Measurements from ENCODE around the gene KRT2. TPM values are rescaled to one million over a fixed set of nuclear protein-coding genes. Genes with fewer than 3 reads are reported as not detected.

Gene KRT2
- total RNA-seq, 1 donor from 2014 or later, result not detected

- H3K36me3 Mint-ChIP-seq (ENCODE audit: low read depth), result no peaks in the 10 kb centered on the region
- H3K4me1 Mint-ChIP-seq, result no peaks in the 10 kb centered on the region
- no peak overlapping the region for H3K4me3 Mint-ChIP-seq
- peaks cover 58% of the 10 kb centered on the region for H3K27me3 Mint-ChIP-seq (ENCODE audit: low read depth)
- H3K9me3 Mint-ChIP-seq, result no peaks in the 10 kb centered on the region
- no peak for DNase-seq (ENCODE audit: low read depth, low spot score)
- TF ChIP-seq, protein P1, sequence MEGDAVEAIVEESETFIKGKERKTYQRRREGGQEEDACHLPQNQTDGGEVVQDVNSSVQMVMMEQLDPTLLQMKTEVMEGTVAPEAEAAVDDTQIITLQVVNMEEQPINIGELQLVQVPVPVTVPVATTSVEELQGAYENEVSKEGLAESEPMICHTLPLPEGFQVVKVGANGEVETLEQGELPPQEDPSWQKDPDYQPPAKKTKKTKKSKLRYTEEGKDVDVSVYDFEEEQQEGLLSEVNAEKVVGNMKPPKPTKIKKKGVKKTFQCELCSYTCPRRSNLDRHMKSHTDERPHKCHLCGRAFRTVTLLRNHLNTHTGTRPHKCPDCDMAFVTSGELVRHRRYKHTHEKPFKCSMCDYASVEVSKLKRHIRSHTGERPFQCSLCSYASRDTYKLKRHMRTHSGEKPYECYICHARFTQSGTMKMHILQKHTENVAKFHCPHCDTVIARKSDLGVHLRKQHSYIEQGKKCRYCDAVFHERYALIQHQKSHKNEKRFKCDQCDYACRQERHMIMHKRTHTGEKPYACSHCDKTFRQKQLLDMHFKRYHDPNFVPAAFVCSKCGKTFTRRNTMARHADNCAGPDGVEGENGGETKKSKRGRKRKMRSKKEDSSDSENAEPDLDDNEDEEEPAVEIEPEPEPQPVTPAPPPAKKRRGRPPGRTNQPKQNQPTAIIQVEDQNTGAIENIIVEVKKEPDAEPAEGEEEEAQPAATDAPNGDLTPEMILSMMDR (conservative IDR thresholded peaks at IDR 0.05), result no peak
- no peak overlapping the region for H3K27ac Mint-ChIP-seq (ENCODE audit: unreplicated experiment)
These were observed 43.0 kb downstream of the KRT2 start for GRCh38 chr12:52608826-52609630.

DNA sequence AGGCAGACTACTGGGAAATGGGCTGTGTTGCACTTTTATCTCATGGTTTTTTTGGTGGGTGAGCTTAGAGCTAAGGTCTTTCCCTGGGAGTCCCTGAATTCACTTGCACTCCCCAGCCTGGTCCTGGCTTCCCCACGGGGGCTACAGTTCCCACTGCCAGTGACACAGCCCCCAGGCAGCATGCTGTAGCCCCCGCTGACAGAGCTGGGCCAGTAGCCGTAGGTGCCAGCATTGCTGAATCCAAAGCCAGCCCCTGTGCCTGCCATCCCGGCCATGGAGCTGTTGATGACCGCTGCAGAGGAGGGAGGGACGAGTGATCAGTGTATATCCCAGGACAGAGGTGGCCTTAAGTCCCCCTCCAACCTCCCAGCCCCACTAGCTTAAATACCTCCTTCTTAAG is 43.9 kb downstream of the KRT2 start:
- H3K36me3 Mint-ChIP-seq (ENCODE audit: low read depth), result no peaks in the 10 kb centered on the region
- no peaks in the 10 kb centered on the region for H3K9me3 Mint-ChIP-seq
- H3K4me3 Mint-ChIP-seq, result no peak overlapping the region
- H3K4me1 Mint-ChIP-seq, result no peaks in the 10 kb centered on the region
- DNase-seq (ENCODE audit: low read depth, low spot score), result no peak
- peaks cover 60% of the 10 kb centered on the region for H3K27me3 Mint-ChIP-seq (ENCODE audit: low read depth)
- no peak overlapping the region for H3K27ac Mint-ChIP-seq (ENCODE audit: unreplicated experiment)
- TF ChIP-seq, protein P1 (conservative IDR thresholded peaks at IDR 0.05), result no peak

DNA sequence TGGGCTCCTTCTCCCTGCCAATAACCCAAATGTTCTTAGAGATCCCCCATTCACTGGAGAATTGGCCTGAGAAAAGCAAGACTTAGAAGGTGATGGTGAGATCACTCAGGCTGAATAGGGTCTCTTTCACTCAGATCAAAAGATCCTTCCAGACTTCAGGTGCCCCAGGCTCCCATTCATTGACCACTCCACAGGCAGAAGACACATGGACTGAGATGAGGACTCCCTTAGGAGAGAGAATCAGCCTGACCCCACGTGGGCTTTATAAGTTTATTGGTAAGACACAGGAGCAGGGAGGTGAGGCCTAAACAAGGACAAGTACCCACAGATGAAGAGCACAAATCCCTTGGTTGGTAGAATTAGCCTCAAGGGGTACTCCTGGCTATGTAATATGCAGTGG is 44.7 kb downstream of the KRT2 start:
- no peak overlapping the region for H3K27ac Mint-ChIP-seq (ENCODE audit: unreplicated experiment)
- TF ChIP-seq, protein P1 (conservative IDR thresholded peaks at IDR 0.05), result no peak
- H3K4me1 Mint-ChIP-seq, result no peaks in the 10 kb centered on the region
- H3K27me3 Mint-ChIP-seq (ENCODE audit: low read depth), result peaks cover 54% of the 10 kb centered on the region
- no peaks in the 10 kb centered on the region for H3K36me3 Mint-ChIP-seq (ENCODE audit: low read depth)
- H3K9me3 Mint-ChIP-seq, result no peaks in the 10 kb centered on the region
- H3K4me3 Mint-ChIP-seq, result no peak overlapping the region
- no peak for DNase-seq (ENCODE audit: low read depth, low spot score)

- no peak overlapping the region for H3K4me3 Mint-ChIP-seq
- no peaks in the 10 kb centered on the region for H3K36me3 Mint-ChIP-seq (ENCODE audit: low read depth)
- no peak for DNase-seq (ENCODE audit: low read depth, low spot score)
- no peaks in the 10 kb centered on the region for H3K4me1 Mint-ChIP-seq
- H3K9me3 Mint-ChIP-seq, result no peaks in the 10 kb centered on the region
- TF ChIP-seq, protein P1 (conservative IDR thresholded peaks at IDR 0.05), result no peak
- peaks cover 51% of the 10 kb centered on the region for H3K27me3 Mint-ChIP-seq (ENCODE audit: low read depth)
- no peak overlapping the region for H3K27ac Mint-ChIP-seq (ENCODE audit: unreplicated experiment)
These were observed 45.3 kb downstream of the KRT2 start for GRCh38 chr12:52606581-52607218.

DNA sequence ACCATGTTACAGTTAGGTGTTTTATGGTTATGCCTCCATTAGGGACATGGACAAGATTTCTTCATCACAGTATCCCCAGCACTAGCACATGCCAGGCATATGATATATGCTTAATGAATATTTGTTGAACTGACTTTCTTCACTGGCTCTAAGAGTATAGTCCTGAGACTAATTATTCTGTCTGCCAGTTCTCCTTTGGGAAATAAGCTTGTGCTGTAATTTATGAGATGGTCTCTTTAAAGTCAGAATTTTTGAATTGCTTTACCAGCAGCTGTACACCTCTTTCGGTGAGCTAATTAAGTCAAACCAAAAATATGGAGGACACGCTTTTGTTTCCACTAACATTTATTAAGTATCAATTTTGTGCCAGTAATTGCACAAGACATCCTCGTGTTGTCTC is 45.9 kb downstream of the KRT2 start:
- peaks cover 46% of the 10 kb centered on the region for H3K27me3 Mint-ChIP-seq (ENCODE audit: low read depth)
- H3K27ac Mint-ChIP-seq (ENCODE audit: unreplicated experiment), result no peak overlapping the region
- H3K4me3 Mint-ChIP-seq, result no peak overlapping the region
- no peak for DNase-seq (ENCODE audit: low read depth, low spot score)
- TF ChIP-seq, protein P1 (conservative IDR thresholded peaks at IDR 0.05), result no peak
- H3K4me1 Mint-ChIP-seq, result no peaks in the 10 kb centered on the region
- no peaks in the 10 kb centered on the region for H3K9me3 Mint-ChIP-seq
- H3K36me3 Mint-ChIP-seq (ENCODE audit: low read depth), result no peaks in the 10 kb centered on the region

Measured in neural crest cell (in vitro differentiated cells).